GM21619 (cell line): ENCODE measurements around the gene MARK2.
"Not testable (repeated sequence)": the region's sequence is repeated elsewhere in the genome, so short reads cannot be mapped to it uniquely, and the experiment has no call there.

Experiments used
- ATAC-seq: cut with Tn5 transposase; IDR thresholded peaks from one replicate; pipeline ENCODE4 v1.9.1; 2021; ENCODE audit not compliant: unreplicated experiment

The MARK2 gene

DNA sequence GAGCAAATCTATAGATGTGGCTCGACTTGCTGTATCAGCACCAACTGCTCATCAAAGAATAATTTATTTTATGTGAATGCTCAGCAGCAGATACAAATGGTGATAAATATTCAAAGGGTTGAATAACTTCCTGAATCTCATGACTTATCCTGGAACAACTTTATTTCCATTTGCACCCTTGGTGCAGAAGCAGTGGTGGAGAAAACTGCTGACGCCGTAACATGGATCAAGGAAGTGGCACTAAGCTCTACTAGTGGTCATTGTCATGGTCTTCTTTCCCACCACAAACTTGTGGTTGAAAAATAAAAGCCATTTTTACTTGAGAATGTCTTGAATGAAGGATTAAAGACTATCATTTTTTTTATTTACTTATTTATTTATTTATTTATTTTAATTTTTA, 14.6 kb downstream of the MARK2 start:
- no peak for ATAC-seq

DNA sequence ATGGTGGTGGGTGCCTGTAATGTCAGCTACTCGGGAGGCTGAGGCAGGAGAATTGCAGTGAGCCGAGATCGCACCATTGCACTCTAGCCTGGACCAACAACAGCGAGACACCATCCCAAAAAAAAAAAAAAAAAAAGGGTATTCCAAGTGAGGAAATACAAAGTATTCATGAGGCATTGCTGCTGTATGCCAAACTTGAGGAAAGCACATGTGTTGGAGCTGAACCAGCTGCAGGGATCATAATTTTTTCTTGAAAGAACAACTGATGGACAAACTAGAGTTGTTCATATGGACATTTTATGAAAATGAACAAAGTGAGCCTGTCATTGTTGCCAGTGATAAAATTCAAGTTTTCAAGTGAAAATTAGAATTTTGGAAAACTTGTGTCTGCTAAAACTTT, 15.8 kb downstream of the MARK2 start:
- ATAC-seq = no peak

DNA sequence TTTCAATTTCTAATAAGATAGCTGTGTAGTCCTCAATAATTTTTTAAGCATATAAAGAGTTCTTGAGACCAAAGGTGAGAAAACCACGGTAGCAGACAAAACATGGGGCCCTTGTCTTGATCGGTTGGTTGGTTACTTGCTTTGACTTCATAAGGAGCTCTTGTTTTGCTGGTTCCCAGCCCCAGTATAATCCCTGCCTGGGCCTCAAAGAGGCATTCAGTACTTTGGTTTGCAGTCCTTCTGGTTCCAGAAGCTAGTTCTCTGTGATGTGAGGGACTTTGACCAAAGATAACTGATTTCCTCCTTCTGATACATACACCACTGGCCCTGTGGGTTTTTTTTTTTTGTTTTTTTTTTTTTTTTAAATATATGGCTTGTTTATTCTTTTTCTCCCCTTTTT, 17.1 kb downstream of the MARK2 start:
- ATAC-seq = no peak

DNA sequence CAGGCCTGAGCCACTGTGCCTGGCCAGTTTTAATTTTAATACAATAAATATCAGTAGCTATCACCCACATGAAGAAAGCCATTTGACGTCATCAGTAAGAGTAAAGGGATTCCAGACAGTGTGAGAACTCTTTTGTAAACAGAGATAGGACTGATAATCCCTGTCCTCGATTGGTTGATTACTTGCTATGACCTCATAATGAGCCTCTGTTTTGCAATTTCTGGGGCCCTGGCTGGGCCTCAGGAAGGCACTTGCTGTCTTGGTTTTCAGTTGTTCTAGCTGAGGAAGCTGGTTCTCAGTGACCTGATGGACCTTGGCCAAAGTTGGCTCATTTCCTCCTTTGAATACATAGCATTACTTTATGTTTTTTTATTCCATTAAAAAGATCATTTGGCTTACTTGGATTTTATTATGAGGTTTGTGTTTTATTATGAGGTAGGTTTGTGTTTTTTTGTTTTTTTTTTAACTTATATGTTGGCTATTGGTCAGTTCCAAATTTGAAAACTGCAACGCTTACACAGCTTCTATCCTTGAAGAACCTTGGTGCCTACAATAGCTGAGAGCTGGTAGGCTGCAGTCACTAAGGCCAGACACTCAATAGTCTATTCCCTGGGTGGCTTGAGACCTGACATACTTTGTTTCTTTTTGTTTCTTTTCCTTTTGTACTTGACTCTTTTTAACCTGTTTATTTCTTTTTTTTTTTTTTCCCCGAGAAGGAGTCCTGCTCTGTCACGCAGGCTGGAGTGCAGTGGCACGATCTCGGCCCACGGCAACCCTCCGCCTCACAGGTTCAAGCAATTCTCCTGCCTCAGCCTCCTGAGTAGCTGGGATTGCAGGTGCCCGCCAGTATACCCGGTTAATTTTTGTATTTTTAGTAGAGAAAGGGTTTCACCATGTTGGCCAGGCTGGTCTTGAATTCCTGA, 20.0 kb downstream of the MARK2 start:
- ATAC-seq = no peak

DNA sequence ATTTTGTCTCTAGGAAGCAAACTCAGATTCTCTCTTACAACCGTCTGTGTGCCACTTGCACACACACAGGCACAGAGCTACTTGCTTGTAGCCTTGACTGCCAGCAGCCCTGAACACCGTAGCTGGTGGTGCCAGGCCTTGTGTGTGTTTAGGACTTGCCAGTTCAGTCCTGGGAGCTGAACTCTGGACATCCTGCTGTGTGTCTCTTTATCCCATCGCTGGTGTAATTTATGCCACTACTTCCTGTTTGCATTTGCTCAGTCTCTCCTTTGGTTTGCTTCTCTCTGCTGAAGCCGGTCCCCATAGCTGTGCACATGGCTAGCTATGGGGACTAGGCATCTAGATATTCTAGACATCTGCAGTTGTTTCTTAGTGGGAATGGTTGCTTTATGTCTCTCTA, 24.0 kb downstream of the MARK2 start:
- ATAC-seq = no peak

DNA sequence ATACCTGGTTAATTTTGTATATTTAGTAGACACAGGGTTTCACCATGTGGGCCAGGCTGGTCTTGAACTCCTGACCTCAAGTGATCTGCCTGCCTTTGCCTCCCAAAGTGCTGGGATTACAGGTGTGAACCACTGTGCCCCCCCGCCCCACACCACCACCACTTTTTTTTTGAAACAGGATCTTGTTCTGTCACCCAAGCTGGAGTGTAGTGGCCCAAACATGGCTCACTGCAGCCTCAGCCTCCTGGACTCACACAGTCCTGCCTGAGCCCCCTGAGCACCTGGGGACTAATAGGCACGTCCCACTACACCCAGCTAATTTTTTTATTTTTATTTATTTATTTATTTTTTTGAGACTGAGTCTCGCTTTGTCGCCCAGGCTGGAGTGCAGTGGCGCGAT, 24.7 kb downstream of the MARK2 start:
- not testable (repeated sequence) for ATAC-seq

DNA sequence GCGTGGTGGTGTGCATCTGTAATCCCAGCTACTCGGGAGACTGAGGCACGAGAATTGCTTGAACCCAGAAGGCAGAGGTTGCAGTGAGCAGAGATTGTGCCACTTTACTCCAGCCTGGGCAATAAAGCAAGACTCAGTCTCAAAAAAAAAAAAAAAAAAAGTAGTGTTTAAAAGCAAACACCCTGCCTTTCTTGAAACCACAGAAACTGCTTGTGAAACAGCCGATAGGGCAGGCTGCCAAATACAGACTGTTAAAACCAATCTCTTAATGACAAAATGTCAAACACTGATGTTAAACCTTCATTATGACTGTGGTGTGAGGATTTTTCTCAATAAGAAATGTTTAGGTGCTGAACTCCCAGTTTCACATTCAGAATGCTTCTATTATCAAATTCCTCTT, 27.3 kb downstream of the MARK2 start:
- ATAC-seq = peak; percentile 78

DNA sequence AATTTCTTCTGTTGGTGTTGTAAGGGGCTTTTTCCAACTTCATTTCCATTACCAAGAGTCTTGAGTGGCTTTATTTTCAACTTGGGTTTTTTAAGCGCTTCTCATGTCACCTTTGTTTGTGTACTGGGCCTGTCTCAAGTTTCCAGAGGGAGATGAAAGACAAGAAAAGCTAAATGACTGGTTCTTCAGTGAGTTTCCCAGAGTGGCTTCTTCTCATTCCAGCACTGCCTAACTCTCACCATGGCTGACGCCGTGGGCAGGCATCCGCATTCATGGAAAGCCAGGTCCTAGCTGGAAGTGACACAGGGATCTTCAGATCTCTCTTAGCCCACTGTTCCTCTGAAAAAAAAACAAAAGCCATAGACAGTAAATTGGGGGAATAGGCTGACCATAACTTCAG, 28.6 kb downstream of the MARK2 start:
- ATAC-seq = no peak

DNA sequence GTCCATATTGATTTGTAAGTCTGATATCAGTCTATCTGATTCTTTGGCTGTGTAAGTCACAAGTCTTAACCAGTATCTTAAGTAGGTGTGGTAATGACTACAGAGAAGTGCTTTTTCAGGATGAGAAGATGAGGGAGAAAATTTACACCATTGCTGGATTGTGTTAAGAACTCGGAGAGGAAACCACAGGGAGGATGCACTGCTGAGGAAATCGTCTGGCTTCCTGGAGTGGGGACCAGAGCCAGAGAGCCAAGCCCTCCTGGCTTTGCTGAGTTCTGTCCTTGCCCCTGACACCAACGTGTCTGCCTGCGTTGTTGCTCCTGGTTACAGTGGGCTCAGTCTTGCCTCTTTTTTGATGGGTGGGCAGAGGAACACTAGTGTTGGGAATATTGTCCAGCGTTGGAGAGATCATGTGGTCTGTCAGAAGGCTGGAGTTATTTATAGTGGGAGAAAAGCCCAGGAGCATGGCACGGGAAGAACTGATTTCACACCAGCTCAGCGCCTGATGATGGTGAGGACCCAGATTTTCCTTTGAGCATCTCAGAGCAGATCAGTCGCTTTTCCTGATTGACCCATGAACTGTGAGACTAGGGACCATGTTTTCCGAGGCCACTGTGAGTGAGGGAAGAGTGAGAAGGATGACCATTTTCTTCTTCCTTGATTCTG, 29.6 kb downstream of the MARK2 start:
- no peak for ATAC-seq

DNA sequence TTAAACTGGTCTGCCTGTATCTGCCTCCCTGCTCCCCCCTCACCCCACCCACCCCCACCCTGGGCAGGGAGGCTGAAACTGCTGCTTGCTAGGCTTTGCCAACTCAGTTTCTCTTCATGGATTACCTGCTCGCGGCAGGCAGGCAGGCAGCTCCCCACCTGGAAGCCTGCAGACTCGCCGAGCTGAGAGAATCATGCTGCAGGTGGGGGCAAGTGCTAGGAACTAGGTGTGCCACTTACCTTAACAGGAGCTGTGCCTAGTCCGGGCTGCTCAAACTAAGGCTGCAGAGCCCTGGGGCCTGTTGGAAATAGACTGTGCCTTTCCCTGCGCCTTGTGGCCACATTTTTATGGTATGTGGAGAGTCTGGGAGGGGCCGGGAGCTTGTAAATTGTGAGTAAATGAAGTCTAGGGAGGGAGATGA, 30.3 kb downstream of the MARK2 start:
- no peak for ATAC-seq

DNA sequence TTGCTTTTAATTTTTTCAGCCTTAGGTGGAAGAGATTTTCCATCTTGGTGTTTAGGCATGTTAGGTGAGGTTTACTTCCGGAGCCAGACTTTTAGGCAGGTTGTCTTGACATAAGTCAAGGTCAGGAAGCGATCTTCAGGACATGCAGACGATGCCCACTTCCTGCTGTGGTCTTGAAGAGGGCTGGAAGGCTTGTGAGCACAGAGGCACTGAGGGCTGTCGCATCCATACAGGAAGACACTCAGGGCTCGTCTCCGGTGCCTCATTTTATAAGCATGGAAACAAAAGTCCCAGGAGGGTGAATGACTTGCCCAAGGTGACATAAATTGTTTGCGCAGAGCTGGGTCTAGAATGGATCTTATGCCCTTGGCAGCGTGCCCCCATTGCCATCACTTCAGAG, 30.8 kb downstream of the MARK2 start:
- ATAC-seq = no peak

DNA sequence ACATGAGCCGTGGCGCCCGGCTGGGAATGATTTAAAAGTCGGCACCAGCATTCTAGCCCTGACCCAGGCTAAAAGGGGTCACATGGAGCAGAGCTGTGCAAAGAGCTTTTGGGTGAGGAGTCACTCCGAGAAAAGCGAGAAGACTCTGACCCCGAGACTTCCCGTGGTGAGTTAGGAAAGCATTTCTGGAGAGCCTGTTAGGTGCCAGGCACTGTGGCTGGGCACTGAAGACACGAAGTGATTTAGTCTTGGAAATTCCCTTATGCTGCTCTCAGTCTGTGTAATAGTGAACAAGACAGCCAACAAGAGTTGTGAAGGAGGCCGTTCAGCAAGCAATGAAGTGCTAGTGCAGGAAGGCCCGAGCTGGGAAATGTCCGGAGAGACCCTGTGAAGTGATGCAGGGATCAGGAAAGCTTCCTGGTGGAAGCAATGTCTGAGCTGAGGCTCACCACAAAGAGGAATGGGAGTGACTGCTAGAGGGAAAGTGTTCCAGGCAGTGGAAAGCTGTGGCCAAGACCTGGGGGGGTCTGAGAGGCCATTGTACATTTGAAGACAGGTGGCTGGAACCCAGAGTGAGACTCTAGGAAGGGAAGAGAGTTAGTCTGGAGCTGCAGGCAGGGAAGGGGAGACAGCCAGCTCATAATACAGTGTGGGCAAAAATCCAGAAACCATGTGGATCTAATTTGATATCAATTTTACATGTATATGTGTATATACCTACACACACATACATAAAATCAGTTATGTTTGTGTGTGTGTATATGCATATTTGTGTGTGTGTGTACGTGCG, 31.6 kb downstream of the MARK2 start:
- no peak for ATAC-seq

DNA sequence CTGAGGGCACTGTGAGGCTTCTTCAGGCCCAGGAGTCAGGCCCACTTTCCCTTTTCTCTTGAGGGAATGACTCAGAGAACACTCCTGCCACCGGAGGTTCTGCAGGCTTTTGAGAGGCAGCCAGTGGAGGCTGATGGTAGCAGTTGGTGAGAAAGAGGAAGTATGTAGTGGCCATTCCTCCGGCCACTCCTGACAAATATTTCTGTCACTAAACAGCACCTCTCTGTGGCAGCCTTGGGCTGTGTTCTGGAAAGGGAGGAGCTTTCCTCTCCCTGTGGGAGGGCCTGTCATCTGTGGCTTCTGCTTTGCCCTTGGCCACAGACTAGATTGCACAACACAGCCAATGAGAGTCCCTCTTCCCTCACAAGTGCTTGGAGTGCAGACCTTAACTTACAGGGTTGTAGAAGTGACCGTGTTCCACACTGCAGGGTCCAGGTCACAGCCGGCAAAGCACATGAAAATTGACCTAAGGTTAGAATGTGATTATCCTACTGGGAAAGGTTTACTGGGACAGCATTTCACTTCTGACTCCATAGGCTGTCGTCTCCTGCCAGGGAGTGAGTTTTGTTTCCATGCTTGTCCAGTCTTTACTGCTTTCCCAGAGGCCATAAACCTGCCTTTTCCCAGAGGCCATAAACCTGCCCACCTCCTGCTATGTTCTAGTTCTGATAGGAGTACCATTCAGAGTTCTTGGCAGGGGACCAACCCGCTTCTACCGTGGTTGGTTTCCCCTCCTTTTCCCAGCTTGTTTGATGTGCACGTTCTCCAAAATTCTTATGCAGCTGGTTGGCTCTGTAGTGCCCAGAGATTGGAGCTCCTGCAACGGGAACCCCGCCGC, 33.3 kb downstream of the MARK2 start:
- peak; percentile 92 for ATAC-seq

DNA sequence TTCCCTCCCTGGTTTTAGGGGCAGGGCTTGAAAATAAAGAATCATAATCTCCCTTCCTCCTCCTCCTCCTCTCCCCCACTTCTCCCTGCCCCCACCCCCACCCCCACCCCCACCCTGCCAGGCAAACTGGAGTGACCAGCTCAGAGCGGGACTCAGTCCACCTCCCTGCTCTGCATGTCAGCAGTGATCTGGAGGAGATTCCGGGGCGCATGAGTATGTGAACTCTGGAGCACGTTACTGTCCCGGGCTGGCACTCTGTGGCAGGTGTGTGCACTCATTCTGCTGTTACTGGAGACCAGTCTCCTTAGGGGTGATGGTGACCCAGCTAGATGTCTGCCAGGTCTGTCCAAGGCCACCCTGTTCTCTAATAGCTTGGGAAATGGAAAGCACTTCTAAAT, 33.9 kb downstream of the MARK2 start:
- ATAC-seq = no peak

DNA sequence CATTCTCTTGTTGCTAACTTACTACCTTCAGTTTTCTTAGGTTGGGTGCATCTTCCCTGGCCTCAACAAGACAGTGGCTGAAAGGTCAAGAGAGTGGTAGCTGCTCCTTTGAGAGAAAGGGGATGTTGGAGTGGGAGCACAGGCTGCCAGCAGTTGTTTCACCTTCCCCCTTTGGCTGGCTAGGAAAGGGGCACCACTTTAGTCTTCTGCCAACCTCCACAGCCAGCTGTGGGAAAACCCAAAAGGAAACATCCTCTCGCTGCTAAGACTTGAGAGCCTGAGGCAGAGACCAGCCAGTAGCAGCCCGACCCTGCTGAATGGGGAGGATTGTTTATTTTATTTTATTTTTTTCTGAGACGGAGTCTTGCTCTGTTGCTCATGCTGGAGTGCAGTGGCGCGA, 34.4 kb downstream of the MARK2 start:
- no peak for ATAC-seq

DNA sequence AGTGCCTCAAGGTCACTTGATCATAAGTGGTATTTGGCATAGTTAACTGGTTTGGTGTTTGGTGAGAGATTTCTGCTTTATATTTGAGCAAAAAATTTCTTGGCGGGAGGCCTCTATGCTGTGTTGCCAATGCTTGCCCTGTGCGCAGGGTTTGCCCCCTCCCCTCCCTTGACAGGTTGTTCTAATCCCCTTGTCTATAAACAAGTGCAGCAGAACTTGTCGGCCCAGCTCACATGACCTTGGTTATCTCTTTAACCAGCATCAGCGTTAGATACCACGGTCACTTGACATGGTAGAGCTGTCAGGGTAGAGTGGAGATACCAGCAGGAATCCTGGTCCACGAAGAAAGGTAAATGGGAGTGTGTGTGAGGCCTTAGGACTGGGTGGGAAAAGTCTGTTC, 35.6 kb downstream of the MARK2 start:
- ATAC-seq = no peak

DNA sequence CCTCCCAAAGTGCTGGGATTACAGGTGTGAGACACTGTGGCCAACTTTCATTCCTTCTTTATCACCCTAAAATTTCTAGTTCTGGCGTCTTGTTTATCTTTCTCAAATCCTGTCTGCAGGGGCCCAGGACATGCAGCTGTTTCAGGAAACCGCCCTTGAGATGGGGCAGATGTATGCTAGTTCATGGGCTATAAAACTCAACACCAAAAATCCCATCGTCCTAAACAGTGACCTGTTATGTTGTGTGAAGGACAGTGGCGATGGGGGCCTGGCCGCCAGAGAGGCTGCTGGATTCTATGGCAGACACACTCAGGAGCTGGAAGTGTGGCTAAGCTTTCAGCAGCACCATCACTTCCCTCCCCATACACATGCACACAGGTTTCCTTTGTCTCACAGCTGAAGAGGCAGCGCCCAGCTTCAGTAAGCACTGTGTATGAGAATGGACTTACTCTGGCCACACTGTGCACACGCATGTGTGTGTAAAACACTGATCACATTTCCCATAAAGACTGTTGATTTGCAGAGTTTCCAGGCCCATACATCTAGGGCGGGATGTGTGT, 36.7 kb downstream of the MARK2 start:
- ATAC-seq = no peak

DNA sequence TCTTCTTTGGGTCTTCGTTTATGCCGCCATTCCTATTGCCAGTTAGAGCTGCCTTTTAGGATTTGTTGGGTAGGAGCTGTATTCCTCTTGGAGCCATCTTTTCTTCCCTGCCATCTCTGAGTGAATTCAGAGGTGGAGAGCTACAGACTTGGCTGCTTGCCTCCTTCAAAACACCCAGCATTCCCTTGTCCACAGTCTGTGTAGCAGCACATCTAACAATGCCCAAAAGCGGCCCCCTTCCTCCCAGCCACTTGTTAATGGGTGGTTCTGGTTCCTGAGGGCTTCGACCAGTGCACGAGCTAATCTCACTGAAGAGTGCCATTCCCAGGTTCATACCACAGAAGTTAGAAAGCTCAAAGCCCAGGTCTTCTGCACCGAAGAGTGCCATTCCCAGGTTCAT, 37.7 kb downstream of the MARK2 start:
- ATAC-seq = no peak

DNA sequence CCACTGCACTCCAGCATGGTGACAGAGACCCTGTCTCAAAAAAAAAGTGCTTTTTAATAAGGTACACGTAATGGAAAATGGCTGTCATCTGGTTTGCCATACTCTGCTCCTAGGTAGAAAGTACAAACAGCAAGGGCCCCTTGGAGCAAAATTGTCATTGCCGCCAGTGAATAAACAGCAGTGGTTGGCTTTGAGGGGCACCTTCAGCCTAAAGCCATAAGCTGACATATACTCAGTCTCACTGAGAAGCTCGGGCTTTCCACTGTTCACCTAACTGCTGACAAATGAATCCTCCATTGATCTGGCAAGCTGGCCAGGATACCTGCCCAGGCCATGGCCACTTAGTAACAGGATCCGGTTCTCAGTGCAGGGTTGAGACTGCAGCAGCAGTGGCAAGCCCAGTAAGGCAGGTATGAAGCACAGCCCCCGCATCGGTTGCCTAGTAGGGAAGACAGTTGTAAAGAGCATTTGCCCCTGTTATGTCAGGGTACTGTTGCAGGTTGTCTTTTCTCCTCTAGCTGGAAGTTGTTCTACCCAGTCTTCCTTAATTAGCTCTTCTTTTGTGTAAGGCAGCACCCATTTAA, 38.8 kb downstream of the MARK2 start:
- ATAC-seq = no peak
